HepG2 (cell line): ENCODE results near the gene LIME1. TPM values are rescaled to one million over a fixed set of nuclear protein-coding genes. Genes with fewer than 3 reads are reported as not detected.

Experiments used
- ASH2L ChIP-seq: fragments of 300-600, 200-600 bp; sonication (generic); IDR thresholded peaks from 2 replicates; pipeline ENCODE4 v1.7.0; 2017; ENCODE audit warnings: low read depth, mild to moderate bottlenecking, moderate library complexity, mixed read lengths, low read length; ENCODE audit not compliant: insufficient read length
- ATAD3A ChIP-seq: sonication (generic); formaldehyde crosslinking; IDR thresholded peaks from 2 replicates; pipeline ENCODE4 v1.4.0; 2020; ENCODE audit warnings: missing genetic modification reagents
- DMAP1 ChIP-seq: IDR thresholded peaks from 2 replicates; pipeline ENCODE4 v1.6.1; 2016
- EED ChIP-seq: sonication (generic); formaldehyde crosslinking; IDR thresholded peaks from 2 replicates; pipeline ENCODE4 v1.5.0; 2020; ENCODE audit warnings: mild to moderate bottlenecking, missing genetic modification reagents
- JUN ChIP-seq: sonication (generic); formaldehyde crosslinking; IDR thresholded peaks from 2 replicates; pipeline ENCODE4 v1.4.0; 2020; ENCODE audit warnings: mild to moderate bottlenecking, missing genetic modification reagents
- NRL ChIP-seq: sonication (generic); formaldehyde crosslinking; IDR thresholded peaks from 2 replicates; pipeline ENCODE4 v1.5.0; 2020; ENCODE audit warnings: missing genetic modification reagents, mild to moderate bottlenecking, moderate library complexity, borderline replicate concordance
- PAWR ChIP-seq: sonication (generic); formaldehyde crosslinking; IDR thresholded peaks from 2 replicates; pipeline ENCODE4 v1.4.0; 2020; ENCODE audit warnings: missing genetic modification reagents, mild to moderate bottlenecking, borderline replicate concordance
- RXRA ChIP-seq: sonication (generic); formaldehyde crosslinking; IDR thresholded peaks from 2 replicates; pipeline ENCODE4 v1.5.1; 2020; ENCODE audit warnings: missing genetic modification reagents
- SIN3B ChIP-seq: fragments of 150-350 bp; IDR thresholded peaks from 2 replicates; pipeline ENCODE4 v1.6.1; 2014; ENCODE audit warnings: low read length
- SNAPC2 ChIP-seq: sonication (generic); formaldehyde crosslinking; IDR thresholded peaks from 2 replicates; pipeline ENCODE4 v1.8.1; 2022; ENCODE audit warnings: mild to moderate bottlenecking, missing genetic modification reagents
- ZNF282 ChIP-seq: fragments of 450-650 bp; IDR thresholded peaks from 2 replicates; pipeline ENCODE4 v1.6.1; 2018; ENCODE audit not compliant: partially characterized antibody
- ZNF432 ChIP-seq: sonication (generic); formaldehyde crosslinking; IDR thresholded peaks from 2 replicates; pipeline ENCODE4 v1.5.0; 2020; ENCODE audit warnings: missing genetic modification reagents, mild to moderate bottlenecking, borderline replicate concordance
- ZNF501 ChIP-seq: sonication (generic); formaldehyde crosslinking; IDR thresholded peaks from 2 replicates; pipeline ENCODE4 v1.5.1; 2020; ENCODE audit warnings: mild to moderate bottlenecking, moderate library complexity, missing genetic modification reagents
- polyA plus RNA-seq, 8 experiments: library from polyadenylated mRNA; depleted of rRNA in 3 of 8; stranded (reverse) in 7 of 8; unstranded in 1 of 8; fragments of >200 nt; fragmentation: Illumina TruSeq in 4 of 8; extraction: Trizol in 4 of 8; gene quantifications; 2 replicates each; pipeline versions ENCODE4 v1.2.1 to v1.2.3, GENCODE V29; 2011 to 2016; ENCODE audit warnings: low read depth in 4 of 8, missing spikeins in 1 of 8, mixed read lengths in 1 of 8; ENCODE audit not compliant: insufficient read depth in 1 of 8
- total RNA-seq, 5 experiments: library from RNA; depleted of rRNA; stranded (reverse); fragments of >200 nt; fragmentation: Illumina TruSeq; extraction: Trizol; gene quantifications; 2 replicates each; pipeline ENCODE4 v1.2.3, GENCODE V29; 2016; ENCODE audit warnings: low read depth in 1 of 5
- TF ChIP-seq, protein P1 (sequence below): sonication (generic); formaldehyde crosslinking; IDR thresholded peaks from 2 replicates; pipeline ENCODE4 v1.4.0; 2020; ENCODE audit warnings: missing genetic modification reagents
- TF ChIP-seq, protein P2 (sequence below): sonication (generic); formaldehyde crosslinking; IDR thresholded peaks from 2 replicates; pipeline ENCODE4 v1.8.0; 2022; ENCODE audit warnings: mild to moderate bottlenecking, missing genetic modification reagents, moderate library complexity
- TF ChIP-seq, protein P3 (sequence below): sonication (generic); formaldehyde crosslinking; IDR thresholded peaks from 2 replicates; pipeline ENCODE4 v1.8.0; 2022; ENCODE audit warnings: missing genetic modification reagents, mild to moderate bottlenecking, inconsistent platforms, borderline replicate concordance
- TF ChIP-seq, protein P4 (sequence below): sonication (generic); formaldehyde crosslinking; IDR thresholded peaks from 2 replicates; pipeline ENCODE4 v1.5.1; 2020; ENCODE audit warnings: missing genetic modification reagents, mild to moderate bottlenecking, borderline replicate concordance
- TF ChIP-seq, protein P5 (sequence below): sonication (generic); formaldehyde crosslinking; conservative IDR thresholded peaks from 2 replicates; pipeline ENCODE4 v1.4.0; 2020; ENCODE audit warnings: missing genetic modification reagents
- TF ChIP-seq, protein P6 (sequence below): sonication (generic); formaldehyde crosslinking; IDR thresholded peaks from 2 replicates; pipeline ENCODE4 v1.8.1; 2023; ENCODE audit warnings: mild to moderate bottlenecking, missing genetic modification reagents, borderline replicate concordance

LIME1 gene
- total and polyA plus RNA-seq, 2 of the 13 experiments (the other 11 are each of a cell fraction or from before 2014, with no cell fraction given), result 13.0 to 61.5 TPM

DNA sequence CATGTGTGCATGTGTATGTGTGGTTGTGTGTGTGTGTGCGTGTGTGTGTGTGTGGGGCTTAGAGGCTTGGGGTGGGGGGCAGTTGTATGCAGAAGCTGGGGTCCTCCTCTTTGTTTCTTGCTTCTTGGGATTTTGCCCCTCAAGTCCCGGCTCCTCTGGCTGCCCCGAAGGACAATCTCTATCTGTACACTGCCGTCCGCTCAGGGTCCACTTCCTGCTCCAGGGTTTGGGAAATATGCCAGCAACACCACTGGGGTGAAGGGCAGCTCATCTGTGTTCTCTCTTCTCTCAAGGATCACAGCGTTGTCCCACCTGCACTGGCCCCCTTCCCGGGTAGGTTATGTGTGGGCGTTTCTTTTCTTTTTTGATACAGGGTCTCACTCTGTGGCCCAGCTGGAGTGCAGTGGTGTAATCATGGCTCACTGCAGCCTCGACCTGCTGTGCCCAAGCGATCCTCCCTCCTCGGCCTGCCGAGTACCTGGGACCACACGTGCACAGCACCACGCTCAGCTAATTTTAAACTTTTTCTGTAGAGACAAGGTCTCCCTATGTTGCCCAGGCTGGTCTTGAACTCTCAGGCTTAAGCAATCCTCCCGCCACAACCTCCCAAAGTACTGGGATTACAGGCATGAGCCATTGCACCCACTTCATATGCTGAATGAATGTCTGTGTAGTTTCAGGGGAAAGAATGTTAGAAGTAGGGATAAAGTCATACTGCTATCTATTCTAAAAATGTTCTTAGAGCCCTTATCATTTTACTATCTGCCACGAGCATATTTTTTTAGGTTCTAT, 28.8 kb downstream of the LIME1 start (continued):
- TF ChIP-seq NRL (CRISPR knock-in tag) (no peak; the same call in 1 of the 2 replicates), SIN3B (no peak), ZNF282 (no peak), SNAPC2 (CRISPR knock-in tag) (no peak), RXRA (CRISPR knock-in tag) (peak; percentile 75), JUN (CRISPR knock-in tag) (no peak), EED (no peak), ASH2L (peak; percentile 25), ZNF501 (CRISPR knock-in tag) (peak; percentile 69), PAWR (CRISPR knock-in tag) (no peak), ZNF432 (CRISPR knock-in tag) (no peak), DMAP1 (CRISPR knock-in tag) (peak; percentile 52), ATAD3A (CRISPR knock-in tag) (no peak)
- TF ChIP-seq, protein P1, sequence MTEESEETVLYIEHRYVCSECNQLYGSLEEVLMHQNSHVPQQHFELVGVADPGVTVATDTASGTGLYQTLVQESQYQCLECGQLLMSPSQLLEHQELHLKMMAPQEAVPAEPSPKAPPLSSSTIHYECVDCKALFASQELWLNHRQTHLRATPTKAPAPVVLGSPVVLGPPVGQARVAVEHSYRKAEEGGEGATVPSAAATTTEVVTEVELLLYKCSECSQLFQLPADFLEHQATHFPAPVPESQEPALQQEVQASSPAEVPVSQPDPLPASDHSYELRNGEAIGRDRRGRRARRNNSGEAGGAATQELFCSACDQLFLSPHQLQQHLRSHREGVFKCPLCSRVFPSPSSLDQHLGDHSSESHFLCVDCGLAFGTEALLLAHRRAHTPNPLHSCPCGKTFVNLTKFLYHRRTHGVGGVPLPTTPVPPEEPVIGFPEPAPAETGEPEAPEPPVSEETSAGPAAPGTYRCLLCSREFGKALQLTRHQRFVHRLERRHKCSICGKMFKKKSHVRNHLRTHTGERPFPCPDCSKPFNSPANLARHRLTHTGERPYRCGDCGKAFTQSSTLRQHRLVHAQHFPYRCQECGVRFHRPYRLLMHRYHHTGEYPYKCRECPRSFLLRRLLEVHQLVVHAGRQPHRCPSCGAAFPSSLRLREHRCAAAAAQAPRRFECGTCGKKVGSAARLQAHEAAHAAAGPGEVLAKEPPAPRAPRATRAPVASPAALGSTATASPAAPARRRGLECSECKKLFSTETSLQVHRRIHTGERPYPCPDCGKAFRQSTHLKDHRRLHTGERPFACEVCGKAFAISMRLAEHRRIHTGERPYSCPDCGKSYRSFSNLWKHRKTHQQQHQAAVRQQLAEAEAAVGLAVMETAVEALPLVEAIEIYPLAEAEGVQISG, result 0 out of 2 replicates have a peak, but pooled peaks have one; percentile 35
- TF ChIP-seq, protein P2, sequence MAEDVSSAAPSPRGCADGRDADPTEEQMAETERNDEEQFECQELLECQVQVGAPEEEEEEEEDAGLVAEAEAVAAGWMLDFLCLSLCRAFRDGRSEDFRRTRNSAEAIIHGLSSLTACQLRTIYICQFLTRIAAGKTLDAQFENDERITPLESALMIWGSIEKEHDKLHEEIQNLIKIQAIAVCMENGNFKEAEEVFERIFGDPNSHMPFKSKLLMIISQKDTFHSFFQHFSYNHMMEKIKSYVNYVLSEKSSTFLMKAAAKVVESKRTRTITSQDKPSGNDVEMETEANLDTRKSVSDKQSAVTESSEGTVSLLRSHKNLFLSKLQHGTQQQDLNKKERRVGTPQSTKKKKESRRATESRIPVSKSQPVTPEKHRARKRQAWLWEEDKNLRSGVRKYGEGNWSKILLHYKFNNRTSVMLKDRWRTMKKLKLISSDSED (CRISPR knock-in tag), result no peak
- TF ChIP-seq, protein P3, sequence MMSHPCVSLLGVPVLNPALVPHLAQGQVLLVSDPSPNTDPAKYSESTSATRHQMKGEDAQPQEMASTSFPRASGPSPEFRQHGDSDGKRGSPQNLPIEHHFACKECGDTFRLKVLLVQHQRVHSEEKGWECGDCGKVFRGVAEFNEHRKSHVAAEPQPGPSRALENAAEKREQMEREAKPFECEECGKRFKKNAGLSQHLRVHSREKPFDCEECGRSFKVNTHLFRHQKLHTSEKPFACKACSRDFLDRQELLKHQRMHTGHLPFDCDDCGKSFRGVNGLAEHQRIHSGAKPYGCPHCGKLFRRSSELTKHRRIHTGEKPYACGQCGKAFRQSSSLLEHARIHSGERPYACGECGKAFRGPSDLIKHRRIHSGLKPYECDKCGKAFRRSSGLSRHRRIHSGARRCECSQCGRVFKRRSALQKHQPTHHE (CRISPR knock-in tag), result no peak
- TF ChIP-seq, protein P4, sequence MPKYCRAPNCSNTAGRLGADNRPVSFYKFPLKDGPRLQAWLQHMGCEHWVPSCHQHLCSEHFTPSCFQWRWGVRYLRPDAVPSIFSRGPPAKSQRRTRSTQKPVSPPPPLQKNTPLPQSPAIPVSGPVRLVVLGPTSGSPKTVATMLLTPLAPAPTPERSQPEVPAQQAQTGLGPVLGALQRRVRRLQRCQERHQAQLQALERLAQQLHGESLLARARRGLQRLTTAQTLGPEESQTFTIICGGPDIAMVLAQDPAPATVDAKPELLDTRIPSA (CRISPR knock-in tag), result no peak
- TF ChIP-seq, protein P5, sequence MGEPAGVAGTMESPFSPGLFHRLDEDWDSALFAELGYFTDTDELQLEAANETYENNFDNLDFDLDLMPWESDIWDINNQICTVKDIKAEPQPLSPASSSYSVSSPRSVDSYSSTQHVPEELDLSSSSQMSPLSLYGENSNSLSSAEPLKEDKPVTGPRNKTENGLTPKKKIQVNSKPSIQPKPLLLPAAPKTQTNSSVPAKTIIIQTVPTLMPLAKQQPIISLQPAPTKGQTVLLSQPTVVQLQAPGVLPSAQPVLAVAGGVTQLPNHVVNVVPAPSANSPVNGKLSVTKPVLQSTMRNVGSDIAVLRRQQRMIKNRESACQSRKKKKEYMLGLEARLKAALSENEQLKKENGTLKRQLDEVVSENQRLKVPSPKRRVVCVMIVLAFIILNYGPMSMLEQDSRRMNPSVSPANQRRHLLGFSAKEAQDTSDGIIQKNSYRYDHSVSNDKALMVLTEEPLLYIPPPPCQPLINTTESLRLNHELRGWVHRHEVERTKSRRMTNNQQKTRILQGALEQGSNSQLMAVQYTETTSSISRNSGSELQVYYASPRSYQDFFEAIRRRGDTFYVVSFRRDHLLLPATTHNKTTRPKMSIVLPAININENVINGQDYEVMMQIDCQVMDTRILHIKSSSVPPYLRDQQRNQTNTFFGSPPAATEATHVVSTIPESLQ (CRISPR knock-in tag), result no peak
- TF ChIP-seq, protein P6, sequence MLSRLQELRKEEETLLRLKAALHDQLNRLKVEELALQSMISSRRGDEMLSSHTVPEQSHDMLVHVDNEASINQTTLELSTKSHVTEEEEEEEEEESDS (CRISPR knock-in tag), result no peak
